GM10266 (cell line): Measurements from ENCODE around the gene CEP41.
"Not testable (repeated sequence)": the region's sequence is repeated elsewhere in the genome, so short reads cannot be mapped to it uniquely, and the experiment has no call there.

ENCODE experiments used
- DNase-seq: peaks from one replicate; pipeline ENCODE4 v3.0.0; 2012; ENCODE audit errors: extremely low spot score
- TF ChIP-seq, protein P1 (sequence below): IDR thresholded peaks from 2 replicates; pipeline ENCODE4 v1.5.1; 2012; ENCODE audit warnings: mild to moderate bottlenecking, low read depth; ENCODE audit not compliant: control insufficient read depth, insufficient read depth; ENCODE audit errors: missing control alignments

The CEP41 gene

DNA sequence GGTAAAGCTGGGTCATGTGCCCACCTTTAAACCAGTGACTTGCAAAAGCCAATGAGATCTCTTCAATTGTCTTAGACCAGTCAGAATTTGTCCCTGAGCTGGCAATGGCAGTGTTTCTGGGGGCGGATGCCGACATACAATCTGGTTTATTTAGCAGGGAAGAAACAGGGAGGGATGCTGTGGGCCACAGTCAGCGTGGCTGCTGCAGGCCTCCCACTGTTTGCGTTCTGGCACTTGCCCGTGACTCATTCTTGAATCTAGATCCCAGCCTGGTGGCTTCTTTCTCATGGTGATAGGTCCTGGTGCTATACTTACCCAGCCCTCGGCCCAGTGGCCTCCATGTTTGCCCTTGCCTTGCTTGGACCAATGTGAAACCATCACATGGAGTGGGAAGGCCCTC lies 63.6 kb downstream of the CEP41 start:
- no peak for DNase-seq
- TF ChIP-seq, protein P1, sequence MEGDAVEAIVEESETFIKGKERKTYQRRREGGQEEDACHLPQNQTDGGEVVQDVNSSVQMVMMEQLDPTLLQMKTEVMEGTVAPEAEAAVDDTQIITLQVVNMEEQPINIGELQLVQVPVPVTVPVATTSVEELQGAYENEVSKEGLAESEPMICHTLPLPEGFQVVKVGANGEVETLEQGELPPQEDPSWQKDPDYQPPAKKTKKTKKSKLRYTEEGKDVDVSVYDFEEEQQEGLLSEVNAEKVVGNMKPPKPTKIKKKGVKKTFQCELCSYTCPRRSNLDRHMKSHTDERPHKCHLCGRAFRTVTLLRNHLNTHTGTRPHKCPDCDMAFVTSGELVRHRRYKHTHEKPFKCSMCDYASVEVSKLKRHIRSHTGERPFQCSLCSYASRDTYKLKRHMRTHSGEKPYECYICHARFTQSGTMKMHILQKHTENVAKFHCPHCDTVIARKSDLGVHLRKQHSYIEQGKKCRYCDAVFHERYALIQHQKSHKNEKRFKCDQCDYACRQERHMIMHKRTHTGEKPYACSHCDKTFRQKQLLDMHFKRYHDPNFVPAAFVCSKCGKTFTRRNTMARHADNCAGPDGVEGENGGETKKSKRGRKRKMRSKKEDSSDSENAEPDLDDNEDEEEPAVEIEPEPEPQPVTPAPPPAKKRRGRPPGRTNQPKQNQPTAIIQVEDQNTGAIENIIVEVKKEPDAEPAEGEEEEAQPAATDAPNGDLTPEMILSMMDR: no peak

DNA sequence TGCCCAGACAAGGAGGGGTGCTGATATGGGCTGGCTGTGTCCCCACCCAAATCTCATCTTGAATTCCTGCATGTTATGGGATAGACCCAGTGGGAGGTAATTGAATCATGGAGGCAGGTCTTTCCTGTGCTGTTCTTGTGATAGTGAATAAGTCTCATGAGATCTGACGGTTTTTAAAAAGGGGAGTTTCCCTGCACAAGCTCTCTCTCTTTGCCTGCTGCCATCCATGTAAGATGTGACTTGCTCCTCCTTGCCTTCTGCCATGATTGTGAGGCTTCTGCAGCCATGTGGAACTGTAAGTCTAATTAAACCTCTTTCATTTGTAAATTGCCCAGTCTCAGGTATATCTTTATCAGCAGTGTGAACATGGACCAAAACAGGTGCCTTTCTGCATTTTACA lies 64.4 kb downstream of the CEP41 start:
- DNase-seq: not testable (repeated sequence)

DNA sequence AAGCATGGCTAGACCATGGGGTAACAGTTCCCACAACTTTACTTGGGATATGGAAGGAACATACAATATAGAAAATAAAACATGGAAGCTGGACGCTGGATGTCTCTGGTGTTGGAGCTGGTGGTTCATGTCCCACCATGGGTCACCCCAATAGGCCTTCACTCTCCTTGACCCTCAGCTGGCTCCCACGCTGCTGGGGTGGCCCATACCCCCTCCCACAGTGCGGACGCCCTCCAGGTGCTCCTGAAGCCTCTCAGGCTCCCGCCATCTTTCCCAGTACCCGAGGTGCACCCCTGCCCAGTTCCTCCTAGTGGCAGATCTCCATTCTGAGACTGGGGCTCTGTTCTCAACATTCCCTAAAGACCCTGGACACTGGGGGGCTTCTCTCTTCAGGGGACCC lies 66.3 kb downstream of the CEP41 start:
- TF ChIP-seq, protein P1: no peak
- no peak for DNase-seq

DNA sequence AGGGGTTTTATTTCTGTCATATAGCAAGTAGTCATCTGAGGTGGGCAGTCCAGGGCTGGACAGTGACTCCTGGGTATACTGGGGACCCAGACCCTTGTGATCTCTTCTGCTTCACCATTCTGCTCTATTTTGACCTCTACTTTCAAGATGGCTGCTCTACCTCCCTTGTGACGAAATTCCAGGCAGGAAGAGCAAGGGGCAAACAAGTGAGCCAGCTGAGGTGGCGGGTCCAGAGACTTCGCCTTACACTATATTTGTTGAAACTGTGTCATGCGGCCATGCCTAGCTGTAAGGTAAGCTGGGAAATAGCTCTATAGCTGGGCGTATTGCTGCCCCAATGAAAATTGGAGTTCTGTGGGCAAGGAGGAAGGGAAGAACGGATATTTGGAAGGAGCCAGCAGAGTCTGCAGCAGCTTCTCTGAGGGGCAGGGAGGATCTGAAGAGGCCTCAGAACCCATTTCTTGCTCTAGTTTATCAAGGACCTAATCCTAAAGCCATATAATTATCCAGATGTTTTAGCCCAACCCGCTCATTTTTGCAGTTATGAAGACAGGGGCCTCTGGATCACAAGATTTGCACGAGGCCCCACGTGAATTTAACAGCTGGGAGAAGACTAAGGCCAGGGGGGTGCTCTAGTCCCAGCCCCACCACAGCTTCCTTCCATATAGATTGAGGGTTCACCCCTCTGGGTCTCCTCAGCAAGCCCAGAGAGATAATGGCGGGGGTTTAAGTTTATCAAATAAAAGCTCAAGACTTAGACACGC lies 68.2 kb downstream of the CEP41 start:
- TF ChIP-seq, protein P1: no peak
- DNase-seq: no peak

DNA sequence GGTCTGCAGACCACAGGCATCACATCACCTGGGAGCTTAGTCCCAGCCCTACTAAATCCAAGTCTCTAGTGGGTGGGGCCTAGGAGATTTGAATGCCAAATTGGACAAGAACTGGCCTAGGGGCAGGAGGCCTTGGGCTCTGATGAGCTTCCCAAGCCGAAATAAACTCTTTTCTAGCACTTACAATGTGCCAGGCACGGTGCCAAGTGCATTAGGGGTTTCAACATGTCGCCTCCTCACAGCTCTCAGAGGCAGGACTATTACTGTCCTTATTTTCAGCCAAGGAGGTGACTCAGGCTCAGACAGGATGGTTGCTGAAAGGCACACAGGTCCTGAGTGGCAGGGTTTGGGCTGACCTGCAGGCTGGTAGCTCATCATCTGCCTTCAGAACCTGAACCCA lies 69.8 kb downstream of the CEP41 start:
- TF ChIP-seq, protein P1: no peak
- DNase-seq: no peak

DNA sequence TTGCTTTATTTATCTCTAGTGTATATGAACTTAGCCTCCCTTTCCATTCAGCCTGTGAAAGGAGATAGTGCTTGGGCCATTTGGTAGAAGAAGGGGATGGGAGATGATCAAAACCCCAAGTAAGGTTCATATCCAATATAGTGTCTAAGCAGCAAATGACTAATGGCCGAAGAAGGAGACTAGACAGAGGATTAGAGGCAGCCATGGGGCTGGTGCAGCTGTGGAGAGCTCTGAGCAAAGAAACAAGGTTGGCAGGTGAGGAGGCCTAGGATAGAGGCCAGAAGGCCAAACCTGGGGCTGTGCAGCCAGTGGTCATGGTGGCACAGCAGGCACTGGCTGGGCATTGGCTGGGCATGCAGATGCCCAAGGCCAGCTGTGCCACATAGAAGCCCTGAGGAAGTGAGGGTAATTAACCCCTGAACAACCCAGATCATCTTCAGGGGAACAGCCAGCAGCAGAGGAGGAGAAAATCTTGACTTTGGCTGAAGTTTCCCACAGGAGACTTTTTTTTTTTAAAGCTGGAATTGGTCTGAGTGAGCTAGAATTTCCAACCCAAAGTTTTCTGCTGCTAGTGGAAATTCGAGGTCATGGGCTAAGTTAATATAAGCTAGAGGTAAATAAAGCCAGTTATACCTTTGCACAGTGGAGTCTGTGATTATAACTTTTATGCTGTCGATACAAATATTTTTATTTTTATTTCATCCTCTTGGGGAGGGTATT lies 70.8 kb downstream of the CEP41 start:
- DNase-seq: no peak
- TF ChIP-seq, protein P1: no peak

DNA sequence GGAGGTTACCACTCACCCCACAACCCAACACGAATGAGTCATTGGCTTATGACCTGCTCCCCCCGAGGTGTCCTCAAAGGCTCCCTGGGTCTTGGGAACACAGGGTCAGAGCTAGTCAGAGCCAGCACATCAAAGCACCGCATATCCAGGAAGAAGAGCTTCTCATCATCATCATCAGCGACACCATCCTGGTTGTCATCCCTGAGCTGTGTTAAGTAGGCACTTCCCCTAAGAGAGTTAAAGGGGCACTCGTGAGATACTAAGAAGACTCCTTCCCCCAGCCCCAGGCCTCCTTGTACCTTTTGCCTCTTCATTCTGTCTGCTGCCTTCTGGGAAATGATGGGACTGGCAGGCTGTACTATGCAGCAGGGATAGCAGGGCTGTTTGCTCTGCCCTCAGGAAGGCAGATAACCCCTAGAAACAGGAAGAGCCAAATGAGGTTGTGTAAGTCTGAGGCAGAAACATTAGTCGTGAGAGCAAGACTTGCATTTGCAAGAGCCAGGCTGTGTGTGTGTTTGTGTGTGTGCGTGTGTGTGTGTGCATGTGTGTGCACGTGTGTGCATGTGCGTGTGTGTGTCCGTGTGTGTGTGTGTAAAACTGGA lies 71.6 kb downstream of the CEP41 start:
- TF ChIP-seq, protein P1: no peak
- DNase-seq: no peak
